MCF 10A (cell line): ENCODE measurements around the gene EDC3. TPM values are rescaled to one million over a fixed set of nuclear protein-coding genes. Genes with fewer than 3 reads are reported as not detected.
A peak's percentile ranks its signal among the peaks of the same experiment; 100 is the strongest.

Experiments used
- BruUV-seq: library from RNA; stranded (reverse); fragments of 400-500 nt; replicated peaks from 2 replicates; lab custom pipeline; 2021; lab: Mats Ljungman, UMichigan
- CTCF ChIA-PET: fragments of 300-600 bp; sonication (Branson Sonifier 250); formaldehyde crosslinking; extraction: SDS; loops from one replicate; lab custom pipeline; 2021; ENCODE audit warnings: antibody characterized with exemption, inconsistent platforms; lab: Yijun Ruan, JAX
- POLR2A ChIA-PET: fragments of 300-600, 350-650 bp; sonication (Branson Sonifier 250); formaldehyde crosslinking; extraction: SDS; loops from one replicate; lab custom pipeline; 2020; ENCODE audit warnings: antibody characterized with exemption, inconsistent platforms; lab: Yijun Ruan, JAX
- DNase-seq: peaks from one replicate; pipeline ENCODE4 v3.0.0-alpha.2; 2018; ENCODE audit not compliant: unreplicated experiment
- H3K27ac Mint-ChIP-seq: one replicate; pipeline ENCODE4 v1.8.0; 2022; ENCODE audit warnings: mild to moderate bottlenecking, low read depth, mixed read lengths; ENCODE audit not compliant: unreplicated experiment
- H3K27me3 Mint-ChIP-seq: one replicate; pipeline ENCODE4 v1.8.0; 2022; ENCODE audit warnings: mixed read lengths; ENCODE audit not compliant: insufficient read depth, unreplicated experiment
- H3K36me3 Mint-ChIP-seq: one replicate; pipeline ENCODE4 v1.8.0; 2022; ENCODE audit warnings: mild to moderate bottlenecking, moderate library complexity, mixed read lengths; ENCODE audit not compliant: insufficient read depth, unreplicated experiment
- H3K4me1 Mint-ChIP-seq: one replicate; pipeline ENCODE4 v1.8.0; 2022; ENCODE audit warnings: mixed read lengths; ENCODE audit not compliant: insufficient read depth, unreplicated experiment
- H3K4me3 Mint-ChIP-seq: one replicate; pipeline ENCODE4 v1.8.0; 2022; ENCODE audit warnings: mild to moderate bottlenecking, moderate library complexity, mixed read lengths; ENCODE audit not compliant: unreplicated experiment
- H3K9me3 Mint-ChIP-seq: one replicate; pipeline ENCODE4 v1.8.0; 2022; ENCODE audit warnings: mixed read lengths; ENCODE audit not compliant: unreplicated experiment
- CTCF ChIP-seq: fragments of 200-600 bp; IDR thresholded peaks from one replicate; pipeline ENCODE4 v1.8.0; 2022; ENCODE audit warnings: antibody characterized with exemption, mild to moderate bottlenecking; ENCODE audit not compliant: unreplicated experiment
- intact Hi-C: fragments of 100-400 bp; cut with micrococcal nuclease; formaldehyde crosslinking; loops from 2 replicates; pipeline ENCODE4 v1.14.1; 2022
- total RNA-seq: library from RNA; stranded (reverse); gene quantifications from 2 replicates; pipeline ENCODE4 v1.2.3, GENCODE V29; 2022

Gene EDC3
- total RNA-seq, 1 experiment from 2014 or later: 42.8 TPM

- DNase-seq: no peak
- Mint-ChIP-seq H3K27me3 (no peaks in the 10 kb centered on the region), H3K36me3 (peaks cover 71% of the 10 kb centered on the region), H3K27ac (no peak overlapping the region), H3K4me3 (no peak overlapping the region), H3K9me3 (no peaks in the 10 kb centered on the region), H3K4me1 (peaks cover 31% of the 10 kb centered on the region)
- intact Hi-C loops: loop anchor here (2.0 kb wide), 1 partner anchor 247 kb away; no protein-coding TSS in a partner anchor
- BruUV-seq: no TSS peak
- POLR2A ChIA-PET: no interaction called here
- TF ChIP-seq CTCF: no peak
- CTCF ChIA-PET: interaction anchor here (0.5 to 7.9 kb wide), 12 partner anchors 9 to 540 kb away, joined by 3 to 90 read pairs (median 4); partner anchors contain the start of gene COX5A
Measured at GRCh38 chr15:74621936-74622335, 73.9 kb downstream of the EDC3 start.

GRCh38 chr15:74621546-74621920 is 74.3 kb downstream of the EDC3 start:
- peaks cover 67% of the 10 kb centered on the region for H3K36me3 Mint-ChIP-seq
- H3K27me3 Mint-ChIP-seq: no peaks in the 10 kb centered on the region
- TF ChIP-seq CTCF: no peak
- peak overlapping the region; percentile 13 for H3K27ac Mint-ChIP-seq
- intact Hi-C loops: loop anchor here (2.0 kb wide), 1 partner anchor 247 kb away; no protein-coding TSS in a partner anchor
- BruUV-seq: no TSS peak
- H3K9me3 Mint-ChIP-seq: no peaks in the 10 kb centered on the region
- H3K4me3 Mint-ChIP-seq: no peak overlapping the region
- no peak for DNase-seq
- peaks cover 35% of the 10 kb centered on the region for H3K4me1 Mint-ChIP-seq
- ChIA-PET CTCF (interaction anchor here (0.5 to 7.9 kb wide), 17 partner anchors 8 to 541 kb away, joined by 3 to 90 read pairs (median 3); partner anchors contain the start of gene COX5A), POLR2A (no interaction called here)

DNA sequence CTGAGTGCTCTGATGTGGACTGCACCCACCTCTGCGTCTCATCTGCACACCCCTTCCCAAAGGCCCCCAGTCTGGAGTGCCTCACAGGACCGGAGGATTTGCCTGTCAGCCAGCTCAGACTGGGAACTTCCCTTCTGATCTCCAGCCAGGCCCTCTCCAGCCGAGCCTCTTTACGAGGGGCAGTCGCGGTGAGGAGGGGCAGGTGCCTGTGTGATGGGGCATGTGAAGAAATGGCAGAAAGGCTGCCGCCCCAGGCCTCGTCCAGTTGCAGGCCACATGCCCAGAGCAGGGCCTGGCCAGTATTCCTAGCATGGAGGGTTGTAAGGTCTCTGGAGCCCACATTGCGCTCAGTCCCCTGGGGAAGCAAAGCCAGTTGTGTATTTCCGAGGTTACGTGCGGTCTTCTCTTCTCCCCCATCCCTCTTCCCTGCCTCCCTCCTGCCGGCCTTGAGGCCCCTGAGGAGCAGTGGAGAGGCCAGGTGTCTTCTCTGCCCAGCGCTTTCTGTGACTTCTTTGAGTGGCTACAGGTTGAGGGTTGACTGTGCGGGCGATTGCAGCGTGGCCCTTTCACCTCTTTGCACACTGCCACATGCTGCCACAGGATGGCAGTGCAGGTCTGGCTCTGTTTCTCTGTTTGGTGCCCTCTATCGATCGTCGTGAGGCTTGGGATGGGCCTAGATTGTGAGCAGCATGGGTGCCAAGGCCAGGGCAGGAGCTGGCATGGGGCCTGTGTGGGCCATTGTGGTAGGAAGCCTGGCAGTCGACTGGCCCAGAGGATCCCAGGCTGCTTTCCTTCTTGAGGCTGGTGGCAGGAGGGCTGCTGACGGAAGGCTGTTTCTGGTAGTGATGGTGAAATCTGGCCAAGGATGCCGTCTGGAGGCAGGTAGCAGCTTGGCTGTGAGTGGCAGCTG is 74.9 kb downstream of the EDC3 start:
- intact Hi-C loops: loop anchor here (2.0 kb wide), 1 partner anchor 246 kb away; no protein-coding TSS in a partner anchor
- H3K27me3 Mint-ChIP-seq: no peaks in the 10 kb centered on the region
- H3K4me1 Mint-ChIP-seq: peaks cover 37% of the 10 kb centered on the region
- no TSS peak for BruUV-seq
- DNase-seq: peak; percentile 88
- TF ChIP-seq CTCF: peak; percentile 97
- peak overlapping the region; percentile 13 for H3K27ac Mint-ChIP-seq
- no peaks in the 10 kb centered on the region for H3K9me3 Mint-ChIP-seq
- no peak overlapping the region for H3K4me3 Mint-ChIP-seq
- ChIA-PET POLR2A (no interaction called here), CTCF (interaction anchor here (0.5 to 7.9 kb wide), 21 partner anchors 8 to 541 kb away, joined by 3 to 90 read pairs (median 3); partner anchors contain the start of gene COX5A)
- peaks cover 61% of the 10 kb centered on the region for H3K36me3 Mint-ChIP-seq
